Left lobe of liver (tissue), 2 donors: Measurements from ENCODE around the gene XRCC3. TPM values are rescaled to one million over a fixed set of nuclear protein-coding genes. Genes with fewer than 3 reads are reported as not detected.
"Not testable (repeated sequence)": the region's sequence is repeated elsewhere in the genome, so short reads cannot be mapped to it uniquely, and the experiment has no call there.

Experiments
- ATAC-seq: fragments of 200-7000 bp; cut with Tn5 transposase; one replicate; pipeline ENCODE4 v1.9.1; 2020; ENCODE audit warnings: mild to moderate bottlenecking, moderate library complexity
- DNase-seq: peaks from one replicate; pipeline ENCODE4 v3.0.0-alpha.2; 2020; ENCODE audit warnings: low spot score
- total RNA-seq: library from RNA; stranded (reverse); gene quantifications from one replicate; pipeline ENCODE4 v1.2.1, GENCODE V29; 2021
- donor health status: DM: no; HTN: no; CAD: no; lungs with moderate emphysema.
- donor health status: DM: no; HTN: yes; CAD: no.

Gene XRCC3
- total RNA-seq, 1 donor from 2014 or later: 1.2 TPM

- no peak for ATAC-seq
- DNase-seq: no peak
Observed at GRCh38 chr14:103696466-103697071, 18.7 kb downstream of the XRCC3 start.

- ATAC-seq (no peak), DNase-seq (no peak)
Observed at GRCh38 chr14:103696070-103696402, 19.2 kb downstream of the XRCC3 start.

GRCh38 chr14:103695296-103696069 is 19.8 kb downstream of the XRCC3 start:
- ATAC-seq (no peak), DNase-seq (no peak)

GRCh38 chr14:103694572-103695026 is 20.7 kb downstream of the XRCC3 start:
- DNase-seq (no peak), ATAC-seq (no peak)

- no peak for DNase-seq
- ATAC-seq: no peak
Observed at GRCh38 chr14:103693515-103693914, 21.7 kb downstream of the XRCC3 start.

GRCh38 chr14:103692871-103693270 is 22.4 kb downstream of the XRCC3 start:
- DNase-seq (no peak), ATAC-seq (no peak)

GRCh38 chr14:103692159-103692558 is 23.1 kb downstream of the XRCC3 start:
- ATAC-seq: no peak
- DNase-seq: no peak

- not testable (repeated sequence) for ATAC-seq, DNase-seq
Observed at GRCh38 chr14:103691655-103692054, 23.6 kb downstream of the XRCC3 start.

- DNase-seq (no peak), ATAC-seq (no peak)
Observed at GRCh38 chr14:103690332-103690731, 24.9 kb downstream of the XRCC3 start.

GRCh38 chr14:103688906-103689902 is 26.0 kb downstream of the XRCC3 start:
- no peak for ATAC-seq
- DNase-seq: no peak

GRCh38 chr14:103688441-103688840 is 26.8 kb downstream of the XRCC3 start:
- DNase-seq (no peak), ATAC-seq (no peak)

GRCh38 chr14:103687712-103688111 is 27.5 kb downstream of the XRCC3 start:
- DNase-seq (no peak), ATAC-seq (no peak)

- DNase-seq: no peak
- peak; percentile 58 for ATAC-seq
Observed at GRCh38 chr14:103686831-103687485, 28.3 kb downstream of the XRCC3 start.

GRCh38 chr14:103685276-103686211 is 29.7 kb downstream of the XRCC3 start:
- no peak for ATAC-seq
- DNase-seq: no peak

GRCh38 chr14:103684871-103685270 is 30.4 kb downstream of the XRCC3 start:
- ATAC-seq (no peak), DNase-seq (no peak)

- DNase-seq (no peak), ATAC-seq (no peak)
Observed at GRCh38 chr14:103684471-103684870, 30.8 kb downstream of the XRCC3 start.

- DNase-seq (no peak), ATAC-seq (no peak)
Observed at GRCh38 chr14:103683139-103683538, 32.1 kb downstream of the XRCC3 start.

GRCh38 chr14:103680491-103681231 is 34.6 kb downstream of the XRCC3 start:
- no peak for ATAC-seq
- DNase-seq: no peak

GRCh38 chr14:103679351-103679750 is 35.9 kb downstream of the XRCC3 start:
- DNase-seq (no peak), ATAC-seq (peak; percentile 83)
